ENCODE results near the gene FCN3.

DNA sequence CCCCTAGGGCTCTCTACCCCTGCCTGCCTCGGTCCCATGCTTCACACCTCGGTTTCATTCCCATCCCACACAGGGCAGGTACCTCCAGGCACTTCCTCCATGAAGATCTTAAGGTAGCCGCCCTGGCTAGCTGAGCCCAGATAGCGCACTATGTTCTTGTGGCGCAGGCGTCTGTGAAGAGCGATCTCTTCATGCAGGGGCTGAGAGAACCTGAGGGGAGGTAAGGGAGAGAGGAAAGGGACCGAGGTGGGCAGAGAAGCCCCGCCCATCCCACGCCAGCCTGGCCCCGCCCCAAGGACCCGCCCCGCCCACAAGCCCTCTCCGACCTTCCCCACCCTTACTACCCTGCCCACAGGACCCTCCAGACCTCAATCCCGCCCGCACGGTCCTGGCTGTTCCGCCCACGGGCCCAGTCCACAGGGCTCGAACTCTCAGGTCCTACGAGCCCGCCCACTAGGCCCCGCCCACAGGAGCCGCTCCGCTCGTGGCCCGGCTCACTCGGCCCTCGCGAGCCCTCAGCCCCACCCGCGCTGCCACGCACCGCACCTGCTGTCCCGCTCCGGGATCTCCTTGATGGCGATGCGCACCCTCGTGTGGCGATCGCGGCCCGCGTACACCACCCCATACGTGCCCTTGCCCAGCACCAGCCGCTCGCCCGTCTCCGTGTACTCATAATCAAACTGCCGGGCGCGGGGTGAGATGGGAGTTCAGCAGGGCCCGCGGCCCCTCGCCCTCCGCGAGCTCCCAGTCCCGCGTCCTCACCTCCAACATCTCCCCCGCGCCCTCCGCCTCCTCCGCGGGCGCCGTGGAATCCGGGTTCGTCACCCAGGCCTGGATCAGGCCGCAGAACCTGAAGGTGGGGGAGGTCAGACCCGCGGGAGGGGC lies 14.2 kb downstream of the FCN3 start:
- no peak for TF ChIP-seq CTCF (IDR thresholded peaks at IDR 0.05)
- no peak for TF ChIP-seq POLR2A (IDR thresholded peaks at IDR 0.05)
- no peak for TF ChIP-seq EP300 (IDR thresholded peaks at IDR 0.05)

Data from suprapubic skin (tissue), 3 donors.